Stomach (tissue), 4 donors: ENCODE results near the gene EBLN1.

Experiments used
- POLR2A ChIP-seq, 4 donors: fragments of 450-650 bp; IDR thresholded peaks; one replicate each; pipeline ENCODE4 v1.6.1; 2016; ENCODE audit warnings: antibody characterized with exemption in 4 of 4, control low read depth in 2 of 4, mild to moderate bottlenecking in 1 of 4, moderate library complexity in 1 of 4
- POLR2AphosphoS5 ChIP-seq, 3 donors: sonication (generic); formaldehyde crosslinking; IDR thresholded peaks; one replicate each; pipeline ENCODE4 v1.6.1; 2016; ENCODE audit warnings: antibody characterized with exemption in 3 of 3

DNA sequence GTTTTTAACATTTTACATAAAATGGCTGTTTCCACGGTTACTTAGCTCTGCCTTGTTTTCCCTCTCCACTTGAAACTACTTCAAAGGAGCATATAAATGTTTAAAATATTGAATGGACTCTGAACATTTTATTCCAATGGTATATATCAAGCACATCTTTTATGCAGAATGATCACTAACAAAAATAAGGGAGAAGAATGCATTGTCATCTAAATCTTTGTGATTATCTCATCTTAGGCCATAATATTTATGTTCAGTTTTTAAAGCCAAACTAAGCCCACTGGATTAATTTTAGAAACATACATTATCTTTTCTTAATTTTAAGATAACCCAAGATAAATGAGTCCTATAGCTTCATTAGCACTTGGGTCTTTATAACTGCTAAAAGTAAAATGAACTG lies 13.4 kb upstream of the EBLN1 start:
- TF ChIP-seq POLR2A (IDR thresholded peaks at IDR 0.05) (no peak), POLR2AphosphoS5 (IDR thresholded peaks at IDR 0.05) (no peak)
